ENCODE results near the gene ZFAND2B.
A peak's percentile ranks its signal among the peaks of the same experiment; 100 is the strongest.

The ZFAND2B gene

DNA sequence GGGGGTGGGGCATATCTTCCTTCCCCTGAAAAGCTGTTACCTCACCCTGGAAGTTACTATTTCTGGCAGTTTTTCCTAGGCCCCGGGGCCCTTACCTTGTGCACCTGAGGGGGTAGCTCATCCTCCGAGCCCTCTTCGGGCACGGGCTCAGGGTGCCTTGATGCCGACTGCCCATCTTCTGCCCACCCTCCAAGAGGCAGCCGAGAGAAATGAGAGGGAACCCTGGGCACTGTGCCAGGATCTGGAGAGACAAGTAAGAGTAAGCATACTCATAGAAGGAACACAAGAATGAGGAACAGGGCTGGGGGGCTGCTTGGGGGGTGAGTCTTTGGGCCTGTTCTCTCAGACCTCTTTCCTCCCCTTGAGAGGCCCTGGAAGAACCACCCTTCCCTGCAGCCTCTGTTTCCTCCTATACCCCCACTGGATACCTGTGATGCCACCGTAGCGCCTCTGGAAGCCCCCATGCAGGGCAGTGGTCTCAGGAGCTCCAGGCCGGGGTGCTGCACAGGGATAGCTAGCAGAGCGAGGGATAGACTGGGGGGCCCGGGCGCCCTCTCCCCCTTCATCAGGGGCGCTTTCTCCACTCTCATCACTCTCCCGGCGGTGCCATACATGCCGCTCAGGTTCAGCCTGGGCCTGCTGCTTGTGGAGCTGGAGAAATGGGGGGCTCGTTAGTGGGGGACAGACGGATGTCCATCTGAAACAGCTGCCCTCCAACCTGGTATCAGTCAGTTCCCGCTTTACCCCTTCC lies 14.2 kb downstream of the ZFAND2B start:
- no peak for DNase-seq

DNA sequence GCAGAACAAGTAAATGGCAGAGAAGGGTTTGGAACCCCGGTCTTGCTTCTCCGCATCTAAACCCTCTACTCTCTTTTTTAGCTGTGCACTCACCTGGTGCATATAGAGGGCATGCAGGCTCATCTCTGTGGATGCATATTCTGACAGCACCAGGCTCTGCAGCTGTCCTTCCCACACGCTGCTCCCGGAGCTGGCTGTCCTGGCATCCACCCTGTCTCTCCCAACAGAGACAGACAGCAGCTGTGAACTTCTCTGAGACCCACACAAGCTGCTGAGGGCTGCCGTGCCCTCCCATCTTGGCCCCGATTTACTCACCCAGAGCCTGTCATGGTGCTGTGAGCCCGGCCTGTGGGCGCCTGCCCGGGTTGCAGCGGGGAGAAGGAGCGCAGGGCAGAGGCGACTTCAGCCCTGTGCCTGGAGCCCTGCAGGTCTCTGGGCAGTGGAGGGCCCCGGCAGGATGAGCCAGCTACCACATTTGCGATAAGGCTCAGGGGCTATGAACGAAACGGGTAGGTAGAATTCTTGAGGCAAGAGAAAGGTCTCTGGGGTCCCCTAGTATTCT lies 15.5 kb downstream of the ZFAND2B start:
- no peak for DNase-seq

DNA sequence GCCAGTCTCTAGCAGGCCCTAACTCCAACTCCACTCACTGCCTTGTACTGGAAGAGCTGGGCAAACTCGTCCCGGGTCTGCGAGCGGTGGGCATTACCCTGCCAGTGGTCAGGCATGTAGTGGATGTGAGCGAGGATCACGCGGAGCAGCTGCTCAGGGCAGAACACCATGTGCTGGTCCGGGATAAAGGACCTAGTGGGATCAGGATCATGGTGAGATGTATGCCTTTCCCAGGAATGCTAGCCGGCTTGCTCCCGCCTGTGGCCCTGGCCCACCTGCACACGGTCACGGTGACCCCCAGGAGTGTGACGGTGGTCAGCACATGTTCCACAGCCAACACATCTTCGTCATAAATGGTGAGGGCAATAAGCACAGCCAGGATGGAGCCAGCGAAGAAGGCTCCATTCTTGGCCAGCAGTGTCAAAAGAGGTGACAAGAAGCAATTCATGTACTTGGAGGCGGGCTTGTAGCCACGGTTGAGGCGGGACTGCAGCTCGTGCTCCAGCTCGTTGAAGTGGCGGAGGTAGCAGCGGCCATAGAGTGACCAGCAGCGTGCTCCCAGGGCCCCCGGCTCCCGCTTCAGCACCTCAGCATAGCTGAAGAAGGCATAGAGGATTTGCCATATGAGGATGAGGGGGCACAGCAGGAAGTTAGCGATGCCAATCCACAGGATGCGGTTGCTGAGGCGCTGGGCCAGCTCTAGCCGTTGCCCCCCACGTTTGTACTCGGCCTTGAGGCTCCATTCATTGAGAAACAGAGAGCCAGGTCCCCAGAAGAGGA lies 17.4 kb downstream of the ZFAND2B start:
- DNase-seq = no peak

DNA sequence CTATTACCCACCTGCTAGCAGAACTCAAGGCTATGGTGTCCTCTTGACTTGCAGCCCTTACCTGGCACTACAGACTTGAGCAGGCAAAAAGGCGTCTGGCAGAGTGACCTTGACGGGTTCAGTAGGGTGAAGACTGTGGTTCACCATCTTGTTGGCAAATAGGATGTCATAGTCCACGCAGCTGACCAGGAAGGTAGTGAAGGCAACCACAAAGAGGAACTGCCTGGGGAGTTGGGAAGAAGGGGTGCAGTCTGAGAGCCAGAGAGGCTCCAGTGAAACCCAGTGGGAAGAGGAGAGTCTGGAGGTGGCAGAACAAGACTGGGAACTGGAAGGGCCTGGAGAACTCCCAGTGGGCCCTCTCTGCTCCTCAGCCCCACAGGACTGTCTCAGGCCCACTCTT lies 18.8 kb downstream of the ZFAND2B start:
- no peak for DNase-seq

DNA sequence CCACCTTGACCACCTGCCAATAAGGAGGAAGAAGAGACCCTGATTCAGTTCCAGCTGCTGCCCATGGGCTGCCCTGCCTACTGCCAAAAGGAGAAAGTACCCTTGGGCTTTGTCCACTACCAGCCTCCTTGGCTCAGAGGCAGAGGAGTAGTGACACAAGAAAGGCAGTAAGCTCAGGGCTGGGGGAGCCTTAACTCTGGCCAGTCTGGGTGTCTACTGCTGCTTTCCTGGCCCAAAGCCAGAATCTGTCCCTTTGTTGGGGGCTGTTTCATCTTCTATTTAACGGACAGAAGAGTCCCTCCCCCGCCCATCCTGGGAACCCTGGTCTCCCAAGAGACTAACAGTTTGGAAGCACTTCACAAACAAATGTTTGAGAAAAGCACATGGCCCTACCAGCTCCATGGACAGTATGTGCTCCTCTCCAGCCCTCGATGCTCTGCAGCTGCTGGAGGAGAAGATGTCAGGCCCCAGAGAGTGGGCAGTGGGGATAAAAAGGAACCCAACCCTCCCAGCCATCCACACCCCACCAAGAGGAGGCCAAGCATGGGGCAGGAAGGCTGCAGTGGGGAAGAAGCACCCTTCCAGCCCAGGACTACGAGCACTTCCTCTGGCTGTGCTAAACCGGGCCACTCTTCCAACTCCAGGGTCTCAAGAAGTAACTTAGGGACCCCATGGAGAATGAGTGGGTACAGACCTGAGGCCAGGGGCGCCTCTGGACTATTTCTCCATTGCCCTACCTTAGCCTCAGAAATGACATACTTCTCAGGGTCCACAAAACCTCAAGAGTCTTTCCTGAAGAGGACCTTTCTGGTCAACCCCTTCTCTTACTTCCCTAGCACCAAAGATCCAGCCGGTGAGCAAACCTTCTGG lies 21.7 kb downstream of the ZFAND2B start:
- DNase-seq = no peak

DNA sequence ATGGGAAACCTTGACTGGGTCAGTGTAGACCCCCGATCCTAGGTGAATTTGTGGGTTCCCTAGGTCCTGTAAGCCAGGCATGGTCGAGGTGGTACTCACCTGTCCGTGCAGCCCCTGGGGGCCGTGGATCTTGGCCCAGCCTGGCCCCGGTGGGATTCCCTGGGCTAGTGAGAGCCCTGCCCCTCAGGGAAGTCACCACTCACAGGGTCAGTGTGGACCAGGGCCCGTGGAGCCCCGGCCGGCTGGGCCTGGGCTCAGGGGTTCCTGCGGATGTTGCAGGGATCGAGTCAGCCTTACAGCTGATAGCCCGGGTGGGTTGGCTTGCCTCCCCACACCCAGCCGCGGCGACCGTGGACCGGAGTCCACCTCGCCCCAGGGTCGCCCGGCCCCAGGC lies 22.3 kb downstream of the ZFAND2B start:
- DNase-seq = peak in 1 of 2 experiments; percentile 29

DNA sequence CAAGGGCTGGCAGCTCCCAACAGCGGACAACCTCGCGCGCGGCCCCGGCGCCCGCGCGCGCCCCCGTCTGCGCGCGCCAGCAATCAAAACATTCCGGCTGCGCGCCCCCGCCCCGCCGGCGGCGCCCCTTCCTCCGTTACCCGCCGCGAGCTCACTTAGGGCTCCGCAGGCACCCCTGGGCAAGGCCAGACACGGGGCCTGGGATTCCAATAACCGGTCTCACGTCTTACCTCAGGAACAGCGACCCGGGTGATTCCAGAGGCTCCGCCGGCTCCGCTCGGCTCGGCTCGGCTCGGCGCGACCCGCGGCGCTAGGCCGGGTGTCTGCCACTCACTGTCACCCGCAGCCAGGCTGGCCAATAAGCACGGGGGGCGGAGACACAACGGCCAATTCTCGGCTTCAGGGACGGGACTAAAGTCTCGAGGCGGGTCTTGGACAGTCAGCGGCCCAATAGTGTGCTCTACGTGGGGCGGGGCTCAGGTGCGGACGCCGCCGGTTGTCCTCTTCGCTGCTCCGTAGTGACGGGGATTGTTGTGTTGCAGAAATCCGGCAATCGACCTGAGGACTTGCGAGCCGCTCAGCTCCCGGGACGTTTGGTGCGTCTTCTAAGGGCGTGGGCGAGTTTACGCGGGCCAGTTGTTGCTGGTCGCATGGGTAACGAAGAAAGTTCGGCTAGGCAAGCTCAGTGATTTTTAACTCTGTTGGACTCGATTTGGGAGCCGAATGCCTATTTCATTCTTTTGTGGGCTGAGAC lies 22.9 kb downstream of the ZFAND2B start, which contains the start of the genes ANKZF1 and ATG9A:
Gene ANKZF1, plus strand, starts transcription at position 502 of the 754 bp plus-strand sequence. CDS start 452 bp downstream, outside the sequence.
Gene ATG9A, minus strand, starts transcription at position 332 of the 754 bp plus-strand sequence. CDS start 1,612 bp downstream, outside the sequence.
- DNase-seq = peak; percentile 93 to 98

DNA sequence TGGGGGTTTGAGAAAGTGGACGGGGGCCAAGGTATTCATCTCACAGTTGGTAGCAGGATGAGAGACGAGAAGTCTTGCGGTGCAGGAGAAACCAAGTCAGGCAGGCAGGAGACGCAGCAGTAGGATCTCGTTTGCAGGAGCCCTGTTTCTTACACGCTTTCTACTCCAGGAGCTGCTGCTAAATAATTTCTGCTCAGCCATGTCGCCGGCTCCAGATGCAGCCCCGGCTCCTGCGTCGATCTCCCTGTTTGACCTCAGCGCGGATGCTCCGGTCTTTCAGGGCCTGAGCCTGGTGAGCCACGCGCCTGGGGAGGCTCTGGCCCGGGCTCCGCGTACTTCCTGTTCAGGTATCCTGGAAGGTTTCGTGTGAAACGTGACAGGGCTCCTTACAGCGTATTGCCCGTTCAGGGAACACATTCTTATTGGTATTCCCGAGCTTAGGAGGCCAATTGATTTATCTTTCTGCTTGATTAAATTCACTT lies 23.5 kb downstream of the ZFAND2B start:
- no peak for DNase-seq

DNA sequence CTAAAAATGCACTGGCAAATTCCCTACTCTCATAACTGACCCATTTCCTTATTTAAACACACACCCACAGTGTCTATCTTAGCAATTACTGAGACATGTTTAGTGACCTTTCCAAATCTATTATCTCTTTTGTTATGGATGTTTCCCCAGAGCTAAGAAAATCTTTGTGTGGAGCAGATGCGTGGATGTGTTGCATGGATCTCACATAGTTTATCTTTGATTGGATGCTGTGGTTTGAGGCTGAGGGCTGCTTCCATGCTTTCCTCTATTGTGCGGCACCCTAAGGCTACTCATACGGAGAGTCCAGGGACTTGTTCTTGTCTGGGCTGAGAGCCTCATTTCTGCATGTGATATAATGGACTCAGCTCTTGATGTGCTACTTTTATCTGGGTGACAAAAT lies 27.7 kb downstream of the ZFAND2B start:
- DNase-seq = no peak

DNA sequence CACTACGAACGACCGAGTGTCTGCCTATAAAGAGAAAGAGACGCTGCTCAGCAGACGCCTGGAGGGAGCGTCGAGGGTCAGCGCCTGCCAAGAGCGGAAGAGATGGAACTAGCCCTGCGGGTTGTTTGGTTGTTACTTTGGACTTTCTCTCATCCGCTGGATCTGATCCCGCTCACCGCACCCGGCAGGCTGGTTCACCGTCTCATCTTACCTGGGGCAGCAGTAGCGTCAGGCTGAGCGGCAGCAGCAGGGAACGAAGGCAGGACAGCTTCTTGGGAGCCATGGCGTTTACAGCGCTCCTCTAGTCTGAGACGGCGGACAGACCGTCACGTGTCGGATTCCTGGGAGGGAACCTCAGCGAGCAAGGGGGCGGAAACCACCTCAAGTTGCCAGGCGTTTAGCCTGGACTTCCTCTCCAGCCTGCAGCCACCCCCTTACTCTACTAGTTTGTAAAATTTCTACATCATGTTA lies 36.7 kb downstream of the ZFAND2B start:
- DNase-seq = no peak

DNA sequence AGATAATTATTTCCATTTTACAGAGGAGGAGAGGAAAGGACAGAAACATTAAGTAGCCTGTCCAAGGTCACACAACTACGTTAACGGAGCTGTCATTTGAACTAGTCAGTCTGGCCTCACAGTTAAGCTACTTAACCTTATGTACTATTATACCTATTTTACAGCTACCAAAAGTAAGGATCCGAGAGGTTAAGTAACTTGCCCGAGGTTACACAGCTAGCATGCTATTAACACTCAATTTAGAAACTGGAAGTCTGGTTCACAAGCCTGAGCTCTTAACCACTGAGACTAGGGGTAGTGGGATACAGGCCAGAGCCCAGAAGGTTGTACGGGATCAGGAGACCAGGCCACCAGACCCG lies 38.2 kb downstream of the ZFAND2B start:
- DNase-seq = no peak

DNA sequence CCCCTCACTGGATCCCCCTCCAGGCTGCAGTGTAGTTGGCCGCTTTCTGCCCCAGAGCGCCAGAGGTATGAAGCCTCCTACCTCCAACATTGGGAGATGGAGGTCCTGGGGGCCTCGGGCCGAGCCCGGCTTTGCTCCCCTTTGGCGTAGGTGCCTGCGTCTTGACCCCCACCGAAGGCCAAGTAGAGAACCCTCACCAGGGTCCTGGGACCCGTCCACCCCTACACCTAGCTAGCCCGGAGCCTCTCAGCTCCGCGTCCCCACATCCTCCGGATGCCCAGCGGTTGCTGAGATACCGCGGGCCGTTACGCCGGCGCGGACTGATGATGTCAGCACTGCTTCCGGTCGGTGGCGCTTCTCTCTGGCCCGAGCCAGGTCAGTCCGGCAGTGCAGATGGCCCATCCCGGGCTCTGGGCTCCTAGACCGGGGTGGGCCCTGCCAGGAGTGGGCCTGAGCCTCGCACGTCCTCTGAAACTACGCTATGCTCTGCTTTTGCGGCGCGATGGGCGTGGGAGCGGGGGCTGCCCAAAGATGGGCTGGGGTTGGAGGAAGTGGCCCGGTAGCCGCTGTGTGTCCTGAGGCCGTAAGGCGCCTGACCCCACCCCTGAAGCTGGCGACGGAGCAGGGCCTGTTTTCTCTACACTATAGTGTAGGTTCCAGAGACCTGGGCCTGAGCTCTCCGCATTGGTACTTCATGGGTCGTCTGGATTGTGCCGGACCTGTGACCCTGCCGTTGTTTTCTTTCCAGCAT lies 38.7 kb downstream of the ZFAND2B start, which contains the start of the genes GLB1L and STK16:
Gene GLB1L, minus strand, starts transcription at position 297 of the 751 bp plus-strand sequence. CDS start 1,871 bp downstream, outside the sequence.
Gene STK16, plus strand, starts transcription at position 332 of the 751 bp plus-strand sequence. CDS start 521 bp downstream, outside the sequence.
- DNase-seq = peak; percentile 9 to 67

DNA sequence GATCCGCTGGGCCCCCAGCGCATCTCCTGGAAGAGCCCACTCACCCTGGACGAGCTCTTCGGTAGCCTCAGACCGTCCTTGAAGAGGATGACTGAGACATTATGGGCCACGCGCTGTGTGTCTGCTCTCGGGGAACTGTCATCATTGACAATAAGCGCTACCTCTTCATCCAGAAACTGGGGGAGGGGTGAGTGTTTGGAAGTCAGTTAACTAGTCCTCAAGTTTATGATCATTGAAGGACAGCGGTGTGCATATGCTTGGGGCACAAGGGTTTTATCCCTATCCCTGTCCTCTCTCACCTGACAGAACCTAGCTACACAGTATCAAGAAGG lies 39.3 kb downstream of the ZFAND2B start:
- DNase-seq = no peak

DNA sequence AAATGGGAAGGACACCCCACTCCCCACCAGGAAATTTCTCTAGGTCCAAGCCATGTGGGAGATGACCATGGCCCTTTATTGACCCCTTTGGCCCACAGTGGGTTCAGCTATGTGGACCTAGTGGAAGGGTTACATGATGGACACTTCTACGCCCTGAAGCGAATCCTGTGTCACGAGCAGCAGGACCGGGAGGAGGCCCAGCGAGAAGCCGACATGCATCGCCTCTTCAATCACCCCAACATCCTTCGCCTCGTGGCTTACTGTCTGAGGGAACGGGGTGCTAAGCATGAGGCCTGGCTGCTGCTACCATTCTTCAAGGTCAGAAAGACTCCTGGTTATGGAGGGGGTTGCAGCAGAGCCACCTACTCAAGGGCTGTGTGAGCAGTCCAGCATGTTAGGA lies 40.0 kb downstream of the ZFAND2B start:
- no peak for DNase-seq

DNA sequence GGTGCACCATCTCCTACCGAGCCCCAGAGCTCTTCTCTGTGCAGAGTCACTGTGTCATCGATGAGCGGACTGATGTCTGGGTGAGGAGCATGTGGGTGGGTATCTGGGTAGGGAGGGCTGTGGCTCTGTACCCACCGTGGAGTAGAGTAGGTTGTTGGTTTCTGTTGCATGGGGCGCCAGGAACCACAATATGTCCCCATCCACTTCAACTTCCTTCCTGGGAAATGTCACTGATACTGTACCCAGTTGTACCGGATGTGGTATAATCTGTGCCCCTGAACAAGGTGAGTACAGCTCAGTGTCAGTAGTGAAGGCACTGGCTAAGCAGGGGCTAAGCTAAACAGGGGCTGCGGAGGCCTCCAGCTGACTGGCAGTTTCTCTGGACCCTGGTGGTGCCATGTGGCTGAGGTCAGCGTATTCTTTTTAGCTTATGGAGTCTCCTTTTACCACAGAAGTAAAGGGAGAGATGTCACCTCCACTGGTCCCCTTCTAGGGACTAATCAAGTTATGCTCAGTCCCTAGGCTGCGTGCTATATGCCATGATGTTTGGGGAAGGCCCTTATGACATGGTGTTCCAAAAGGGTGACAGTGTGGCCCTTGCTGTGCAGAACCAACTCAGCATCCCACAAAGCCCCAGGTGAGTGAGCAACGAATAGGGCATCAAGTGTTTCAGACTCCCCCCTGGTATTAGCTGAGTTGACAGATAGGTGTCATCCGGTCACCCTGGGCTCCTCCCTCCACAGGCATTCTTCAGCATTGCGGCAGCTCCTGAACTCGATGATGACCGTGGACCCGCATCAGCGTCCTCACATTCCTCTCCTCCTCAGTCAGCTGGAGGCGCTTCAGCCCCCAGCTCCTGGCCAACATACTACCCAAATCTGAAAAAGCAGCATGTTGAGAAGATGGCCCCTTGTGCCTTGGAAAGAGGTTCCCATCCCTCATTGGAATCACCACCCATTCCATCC lies 41.4 kb downstream of the ZFAND2B start:
- no peak for DNase-seq

DNA sequence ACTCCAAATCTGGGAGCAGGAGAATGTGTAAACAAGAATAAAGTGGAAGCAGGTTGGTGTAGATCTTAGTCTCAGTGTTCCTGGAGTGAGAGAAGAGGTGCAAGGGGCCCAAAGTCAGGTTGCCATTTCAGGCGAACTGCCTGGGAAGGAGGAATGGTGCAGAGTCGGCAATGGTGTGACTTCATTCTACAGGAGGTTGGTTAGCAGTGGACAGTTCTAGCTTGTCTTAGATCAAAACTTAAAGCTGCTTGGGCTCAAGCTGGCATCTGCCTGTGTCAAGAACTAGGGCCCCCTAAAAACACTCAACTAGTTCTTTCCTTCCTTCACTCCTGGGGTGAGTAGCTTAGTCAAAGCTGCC lies 42.2 kb downstream of the ZFAND2B start:
- DNase-seq = no peak

DNA sequence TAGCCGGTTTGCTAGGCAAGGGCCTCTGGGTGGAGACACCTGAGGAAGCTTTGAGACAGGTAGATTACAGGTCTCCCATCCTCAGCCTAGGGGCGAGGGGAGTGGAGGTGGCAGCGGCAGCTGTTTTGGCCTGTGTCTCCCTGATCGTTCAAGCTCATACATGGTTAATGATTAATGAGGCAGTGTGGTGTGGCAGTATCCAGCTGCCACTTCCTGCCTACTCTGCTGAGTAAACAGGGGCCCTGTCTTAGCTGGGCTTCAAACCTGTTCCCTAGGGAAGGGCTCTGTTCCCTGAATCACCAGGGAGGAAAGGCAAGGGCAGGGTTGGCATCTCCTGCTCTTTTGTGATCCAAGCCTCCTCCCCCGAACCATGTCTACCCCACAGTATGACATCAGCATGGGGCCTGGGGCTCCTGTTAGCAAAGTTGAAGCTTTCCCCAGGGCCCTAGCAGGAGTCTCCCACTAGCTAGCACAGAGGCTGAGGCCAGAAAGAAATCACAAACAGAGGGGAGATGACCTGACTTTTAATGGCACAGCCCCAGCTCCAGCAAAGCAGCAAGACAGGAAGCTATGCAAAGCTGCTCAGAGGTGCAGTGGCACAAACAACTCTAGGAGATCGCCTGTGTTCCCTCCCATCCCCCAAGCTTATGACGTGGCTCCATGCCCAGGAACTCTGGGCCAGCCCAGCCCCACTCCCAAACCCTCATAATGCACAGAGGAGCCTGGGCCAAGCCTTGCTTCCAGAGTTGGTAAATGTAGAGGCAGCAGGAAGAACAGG lies 42.8 kb downstream of the ZFAND2B start:
- no peak for DNase-seq

DNA sequence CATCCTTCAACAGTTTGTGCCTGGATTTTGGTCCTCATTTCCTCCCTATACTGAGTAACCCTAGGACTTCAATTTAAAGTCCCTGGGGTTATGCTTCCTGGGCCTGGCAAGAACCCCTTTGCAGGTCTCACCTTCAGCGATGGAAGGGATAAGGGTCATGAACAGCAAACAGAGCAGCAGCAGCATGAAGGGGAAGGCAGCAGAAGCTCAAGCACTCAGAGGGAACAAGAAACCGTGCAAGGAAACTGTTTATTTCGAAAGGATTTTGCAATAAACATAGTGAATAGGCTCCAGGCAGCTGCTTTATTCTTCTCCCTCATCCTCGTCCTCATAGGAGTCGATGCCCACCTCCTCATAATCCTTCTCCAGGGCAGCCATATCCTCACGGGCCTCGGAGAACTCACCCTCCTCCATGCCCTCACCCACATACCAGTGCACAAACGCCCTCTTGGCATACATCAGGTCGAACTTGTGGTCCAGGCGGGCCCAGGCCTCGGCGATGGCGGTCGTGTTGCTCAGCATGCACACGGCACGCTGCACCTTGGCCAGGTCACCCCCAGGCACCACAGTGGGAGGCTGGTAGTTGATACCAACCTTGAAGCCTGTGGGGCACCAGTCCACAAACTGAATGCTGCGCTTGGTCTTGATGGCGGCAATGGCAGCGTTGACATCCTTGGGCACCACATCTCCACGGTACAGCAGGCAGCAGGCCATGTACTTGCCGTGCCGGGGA lies 43.6 kb downstream of the ZFAND2B start:
- no peak for DNase-seq

Data from cerebellar nuclear complex (tissue), 1 donor.